Activated naive CD4-positive, alpha-beta T cell treated with anti-CD3 and anti-CD28 coated beads, Interleukin-2, amount 50 U/mL, for 72 hours (primary cell): ENCODE data around the gene MICU2. TPM values are rescaled to one million over a fixed set of nuclear protein-coding genes. Genes with fewer than 3 reads are reported as not detected.
A peak's percentile ranks its signal among the peaks of the same experiment; 100 is the strongest.
"Not testable (repeated sequence)": the region's sequence is repeated elsewhere in the genome, so short reads cannot be mapped to it uniquely, and the experiment has no call there.

Experiments used
- ATAC-seq, 2 donors: fragments of 150-1000 bp; cut with Tn5 transposase; 2 replicates each; pipeline ENCODE4 v1.10.0; 2021; ENCODE audit warnings: mild to moderate bottlenecking in 2 of 2, moderate library complexity in 2 of 2
- DNase-seq, 2 donors: peaks; one replicate each; pipeline ENCODE4 v3.0.0; 2021 to 2022; ENCODE audit warnings: low spot score in 2 of 2
- H3K27ac Mint-ChIP-seq, 2 donors: one replicate each; pipeline ENCODE4 v1.8.0; 2022; ENCODE audit warnings: mild to moderate bottlenecking in 2 of 2, mixed read lengths in 2 of 2
- H3K36me3 Mint-ChIP-seq, 2 donors: one replicate each; pipeline ENCODE4 v1.8.0; 2022; ENCODE audit warnings: mixed read lengths in 2 of 2
- H3K9me3 Mint-ChIP-seq, 2 donors: one replicate each; pipeline ENCODE4 v1.8.0; 2022; ENCODE audit warnings: mixed read lengths in 2 of 2
- total RNA-seq, 2 donors: library from RNA; stranded (reverse); gene quantifications; one replicate each; pipeline ENCODE4 v1.2.3, GENCODE V29; 2022

Gene MICU2
- total RNA-seq, 2 donors from 2014 or later = 30.1 to 53.2 TPM

GRCh38 chr13:21608961-21609360 is 5.0 kb upstream of the MICU2 start:
- H3K27ac Mint-ChIP-seq = no peak overlapping the region
- H3K9me3 Mint-ChIP-seq = peaks cover 0 to 3% of the 10 kb centered on the region in 2 donors
- ATAC-seq (no peak), DNase-seq (no peak)
- H3K36me3 Mint-ChIP-seq = peaks cover 4 to 14% of the 10 kb centered on the region in 2 donors

- ATAC-seq (no peak), DNase-seq (no peak)
- peaks cover 0 to 3% of the 10 kb centered on the region in 2 donors for H3K9me3 Mint-ChIP-seq
- H3K36me3 Mint-ChIP-seq = peaks cover 4 to 16% of the 10 kb centered on the region in 2 donors
- H3K27ac Mint-ChIP-seq = no peak overlapping the region
Measured at GRCh38 chr13:21606796-21607195, 2.8 kb upstream of the MICU2 start.

GRCh38 chr13:21606251-21606650 is 2.3 kb upstream of the MICU2 start:
- H3K36me3 Mint-ChIP-seq = peaks cover 9 to 21% of the 10 kb centered on the region in 2 donors
- no peak overlapping the region for H3K27ac Mint-ChIP-seq
- peaks cover 0 to 3% of the 10 kb centered on the region in 2 donors for H3K9me3 Mint-ChIP-seq
- DNase-seq = no peak
- no peak for ATAC-seq

- ATAC-seq (no peak), DNase-seq (no peak)
- peaks cover 0 to 8% of the 10 kb centered on the region in 2 donors for H3K9me3 Mint-ChIP-seq
- H3K36me3 Mint-ChIP-seq = peaks cover 8 to 36% of the 10 kb centered on the region in 2 donors
- no peak overlapping the region for H3K27ac Mint-ChIP-seq
Measured at GRCh38 chr13:21596722-21597121, 7.2 kb downstream of the MICU2 start.

GRCh38 chr13:21595546-21595822 is 8.5 kb downstream of the MICU2 start:
- no peak for DNase-seq
- no peak overlapping the region for H3K27ac Mint-ChIP-seq
- no peak for ATAC-seq
- peaks cover 0 to 8% of the 10 kb centered on the region in 2 donors for H3K9me3 Mint-ChIP-seq
- peaks cover 0 to 40% of the 10 kb centered on the region in 2 donors for H3K36me3 Mint-ChIP-seq

- Mint-ChIP-seq H3K27ac (no peak overlapping the region), H3K36me3 (peaks cover under 1 to 40% of the 10 kb centered on the region in 2 donors), H3K9me3 (peaks cover under 1 to 8% of the 10 kb centered on the region in 2 donors)
- no peak for ATAC-seq
- DNase-seq = no peak
Measured at GRCh38 chr13:21594715-21595545, 9.0 kb downstream of the MICU2 start.

- not testable (repeated sequence) for ATAC-seq, DNase-seq, H3K9me3 Mint-ChIP-seq
- H3K27ac Mint-ChIP-seq = peak overlapping the region in 1 of 2 donors; percentile 49
- H3K36me3 Mint-ChIP-seq = peaks cover 6 to 33% of the 10 kb centered on the region in 2 donors
Measured at GRCh38 chr13:21590665-21591456, 13.1 kb downstream of the MICU2 start.

- Mint-ChIP-seq H3K9me3 (peaks cover 5 to 8% of the 10 kb centered on the region in 2 donors), H3K27ac (no peak overlapping the region), H3K36me3 (peaks cover 6 to 34% of the 10 kb centered on the region in 2 donors)
- DNase-seq (no peak), ATAC-seq (no peak)
Measured at GRCh38 chr13:21590231-21590630, 13.7 kb downstream of the MICU2 start.

GRCh38 chr13:21589510-21589909 is 14.5 kb downstream of the MICU2 start:
- not testable (repeated sequence) for DNase-seq, H3K9me3 Mint-ChIP-seq, ATAC-seq, H3K27ac Mint-ChIP-seq
- H3K36me3 Mint-ChIP-seq = peaks cover 6 to 38% of the 10 kb centered on the region in 2 donors

- H3K36me3 Mint-ChIP-seq = peaks cover 6 to 38% of the 10 kb centered on the region in 2 donors
- H3K9me3 Mint-ChIP-seq = not testable (repeated sequence)
Measured at GRCh38 chr13:21588411-21588810, 15.6 kb downstream of the MICU2 start.

GRCh38 chr13:21584973-21585592 is 18.9 kb downstream of the MICU2 start:
- ATAC-seq = no peak
- peaks cover 12 to 31% of the 10 kb centered on the region in 2 donors for H3K36me3 Mint-ChIP-seq
- peaks cover 5 to 11% of the 10 kb centered on the region in 2 donors for H3K9me3 Mint-ChIP-seq
- DNase-seq = no peak
- H3K27ac Mint-ChIP-seq = no peak overlapping the region

More at GRCh38 chr13:21588411-21588810, 15.6 kb downstream of the MICU2 start:
- not testable (repeated sequence) for DNase-seq, H3K27ac Mint-ChIP-seq, ATAC-seq

- ATAC-seq = no peak
- H3K27ac Mint-ChIP-seq = no peak overlapping the region
Measured at GRCh38 chr13:21583478-21583877, 20.5 kb downstream of the MICU2 start.

GRCh38 chr13:21580736-21581135 is 23.2 kb downstream of the MICU2 start:
- Mint-ChIP-seq H3K27ac (no peak overlapping the region), H3K36me3 (peaks cover 7 to 31% of the 10 kb centered on the region in 2 donors)

More at GRCh38 chr13:21583478-21583877, 20.5 kb downstream of the MICU2 start:
- Mint-ChIP-seq H3K9me3 (peaks cover 5% of the 10 kb centered on the region in 2 donors), H3K36me3 (peaks cover 7 to 31% of the 10 kb centered on the region in 2 donors)
- no peak for DNase-seq

GRCh38 chr13:21579754-21580316 is 24.1 kb downstream of the MICU2 start:
- DNase-seq (peak in 1 of 2 donors; percentile 12), ATAC-seq (peak; percentile 89 to 93)
- H3K27ac Mint-ChIP-seq = peak overlapping the region in 1 of 2 donors; percentile 71
- peaks cover 7 to 26% of the 10 kb centered on the region in 2 donors for H3K36me3 Mint-ChIP-seq
- H3K9me3 Mint-ChIP-seq = peaks cover 5% of the 10 kb centered on the region in 2 donors

More at GRCh38 chr13:21580736-21581135, 23.2 kb downstream of the MICU2 start:
- DNase-seq (no peak), ATAC-seq (no peak)
- H3K9me3 Mint-ChIP-seq = peaks cover 5% of the 10 kb centered on the region in 2 donors

- Mint-ChIP-seq H3K36me3 (peaks cover 7 to 20% of the 10 kb centered on the region in 2 donors), H3K27ac (no peak overlapping the region), H3K9me3 (peaks cover 5% of the 10 kb centered on the region in 2 donors)
- no peak for DNase-seq
- ATAC-seq = no peak
Measured at GRCh38 chr13:21578748-21579147, 25.2 kb downstream of the MICU2 start.

- DNase-seq (no peak), ATAC-seq (no peak)
- Mint-ChIP-seq H3K9me3 (no peaks in the 10 kb centered on the region), H3K27ac (peak overlapping the region in 1 of 2 donors; percentile 89), H3K36me3 (peaks cover 0 to 6% of the 10 kb centered on the region in 2 donors)
Measured at GRCh38 chr13:21576426-21576825, 27.5 kb downstream of the MICU2 start.
